Left hindlimb (tissue), 1 donor: ENCODE measurements around the gene PLSCR5.
A peak's percentile ranks its signal among the peaks of the same experiment; 100 is the strongest.

Experiments
- DNase-seq: peaks from one replicate; pipeline ENCODE4 v3.0.0-alpha.2; 2018

PLSCR5 gene

GRCh38 chr3:146605106-146605505 is at the start of gene PLSCR5:
Gene PLSCR5, minus strand, starts transcription at chr3:146605346. Its CDS starts 134 bp downstream, at chr3:146605212.
- no peak for DNase-seq

- no peak for DNase-seq
Measured at GRCh38 chr3:146653978-146654377, 48.8 kb upstream of the PLSCR5 start.

- DNase-seq = no peak
Measured at GRCh38 chr3:146650691-146651442, 45.7 kb upstream of the PLSCR5 start.

- no peak for DNase-seq
Measured at GRCh38 chr3:146646261-146646660, 41.1 kb upstream of the PLSCR5 start.

GRCh38 chr3:146640955-146641867 is 36.1 kb upstream of the PLSCR5 start:
- DNase-seq = no peak

GRCh38 chr3:146640361-146640760 is 35.2 kb upstream of the PLSCR5 start:
- no peak for DNase-seq

- DNase-seq = no peak
Measured at GRCh38 chr3:146638718-146639117, 33.6 kb upstream of the PLSCR5 start.

- DNase-seq = no peak
Measured at GRCh38 chr3:146637871-146638270, 32.7 kb upstream of the PLSCR5 start.

GRCh38 chr3:146636881-146637280 is 31.7 kb upstream of the PLSCR5 start:
- DNase-seq = no peak

- no peak for DNase-seq
Measured at GRCh38 chr3:146634346-146634745, 29.2 kb upstream of the PLSCR5 start.

- DNase-seq = no peak
Measured at GRCh38 chr3:146628671-146629070, 23.5 kb upstream of the PLSCR5 start.

- no peak for DNase-seq
Measured at GRCh38 chr3:146626403-146627122, 21.4 kb upstream of the PLSCR5 start.

GRCh38 chr3:146625186-146625775 is 20.1 kb upstream of the PLSCR5 start:
- no peak for DNase-seq

- DNase-seq = no peak
Measured at GRCh38 chr3:146621723-146622122, 16.6 kb upstream of the PLSCR5 start.

GRCh38 chr3:146612015-146612414 is 6.9 kb upstream of the PLSCR5 start:
- DNase-seq = no peak

- no peak for DNase-seq
Measured at GRCh38 chr3:146611096-146611495, 6.0 kb upstream of the PLSCR5 start.

- DNase-seq = peak; percentile 30
Measured at GRCh38 chr3:146598535-146598934, 6.6 kb downstream of the PLSCR5 start.

GRCh38 chr3:146594843-146595482 is 10.2 kb downstream of the PLSCR5 start:
- DNase-seq = no peak

- no peak for DNase-seq
Measured at GRCh38 chr3:146593776-146594175, 11.4 kb downstream of the PLSCR5 start.

- DNase-seq = no peak
Measured at GRCh38 chr3:146590521-146590920, 14.6 kb downstream of the PLSCR5 start.

GRCh38 chr3:146589899-146590508 is 15.1 kb downstream of the PLSCR5 start:
- no peak for DNase-seq

- DNase-seq = no peak
Measured at GRCh38 chr3:146585156-146585555, 20.0 kb downstream of the PLSCR5 start.
